Urinary bladder (tissue), 4 donors: ENCODE results near the gene SP1. TPM values are rescaled to one million over a fixed set of nuclear protein-coding genes. Genes with fewer than 3 reads are reported as not detected.
"Not testable (repeated sequence)": the region's sequence is repeated elsewhere in the genome, so short reads cannot be mapped to it uniquely, and the experiment has no call there.

Source experiments
- DNase-seq: peaks from one replicate; pipeline ENCODE4 v3.0.0-alpha.2; 2015; ENCODE audit errors: extremely low spot score
- H3K27ac ChIP-seq: one replicate; pipeline ENCODE4 v1.5.1; 2013; ENCODE audit warnings: low read depth, mild to moderate bottlenecking, moderate library complexity
- H3K36me3 ChIP-seq: one replicate; pipeline ENCODE4 v1.6.1; 2013; ENCODE audit warnings: mild to moderate bottlenecking, moderate library complexity; ENCODE audit not compliant: insufficient read depth
- H3K4me1 ChIP-seq: one replicate; pipeline ENCODE4 v1.6.1; 2013; ENCODE audit warnings: mild to moderate bottlenecking, moderate library complexity; ENCODE audit not compliant: insufficient read depth
- H3K4me3 ChIP-seq: one replicate; pipeline ENCODE4 v1.5.1; 2013; ENCODE audit warnings: low read depth, low read length
- WGBS: extraction: QIAGEN DNeasy Blood & Tissue Kit; methylation state at CpG from one replicate; pipeline ENCODE4 v1.1.7; 2013; 5-methylcytosine and 5-hydroxymethylcytosine counted together
- polyA plus RNA-seq: library from polyadenylated mRNA; stranded (reverse); fragments of 200-250 nt; gene quantifications from one replicate; pipeline ENCODE4 v1.2.3, GENCODE V29; 2013
- total RNA-seq: library from RNA; depleted of rRNA; stranded (reverse); fragments of >200 nt; gene quantifications from one replicate; pipeline ENCODE4 v1.2.3, GENCODE V29; 2014
- donor health status: healthy with polysubstance abuse.
- donor health status: healthy.

SP1 gene
- total and polyA plus RNA-seq, 2 donors = 32.4 to 60.5 TPM

GRCh38 chr12:53428741-53429140 is 48.8 kb downstream of the SP1 start:
- 93% methylated on average over 7 of the region's 7 CpGs for WGBS

GRCh38 chr12:53430116-53430515 is 50.1 kb downstream of the SP1 start:
- no peaks in the 10 kb centered on the region for H3K36me3 ChIP-seq
- DNase-seq = no peak
- 85% methylated on average over 5 of the region's 5 CpGs for WGBS
- no peaks in the 10 kb centered on the region for H3K4me1 ChIP-seq
- no peak overlapping the region for H3K27ac ChIP-seq
- H3K4me3 ChIP-seq = no peak overlapping the region

More at GRCh38 chr12:53428741-53429140, 48.8 kb downstream of the SP1 start:
- no peak for DNase-seq
- no peak overlapping the region for H3K4me3 ChIP-seq
- H3K4me1 ChIP-seq = no peaks in the 10 kb centered on the region
- no peak overlapping the region for H3K27ac ChIP-seq
- no peaks in the 10 kb centered on the region for H3K36me3 ChIP-seq

GRCh38 chr12:53431187-53431586 is 51.2 kb downstream of the SP1 start:
- H3K4me3 ChIP-seq = no peak overlapping the region
- 81% methylated on average over 7 of the region's 7 CpGs for WGBS
- no peak overlapping the region for H3K27ac ChIP-seq
- no peak for DNase-seq
- no peaks in the 10 kb centered on the region for H3K36me3 ChIP-seq
- H3K4me1 ChIP-seq = no peaks in the 10 kb centered on the region

- not testable (repeated sequence) for H3K27ac ChIP-seq, H3K4me3 ChIP-seq, DNase-seq, H3K4me1 ChIP-seq, H3K36me3 ChIP-seq
- WGBS = 97% methylated on average over 9 of the region's 9 CpGs
Observed at GRCh38 chr12:53435326-53435725, 55.4 kb downstream of the SP1 start.

- not testable (repeated sequence) for DNase-seq, H3K4me1 ChIP-seq, H3K27ac ChIP-seq, H3K36me3 ChIP-seq, H3K4me3 ChIP-seq
Observed at GRCh38 chr12:53439582-53439981, 59.6 kb downstream of the SP1 start.

- 1% methylated on average over 31 of the region's 31 CpGs for WGBS
- H3K36me3 ChIP-seq = no peaks in the 10 kb centered on the region
- peaks cover 2% of the 10 kb centered on the region for H3K4me1 ChIP-seq
- H3K27ac ChIP-seq = peak within 1 kb of the TSS; percentile 79
- DNase-seq = peak; percentile 98
- H3K4me3 ChIP-seq = peak within 1 kb of the TSS; percentile 78
Observed at GRCh38 chr12:53441040-53441833, 61.3 kb downstream of the SP1 start, which contains the start of gene PRR13. PRR13 (plus strand) TSS chr12:53441734; CDS start chr12:53442715, 981 bp downstream.

GRCh38 chr12:53443955-53444354 is 64.0 kb downstream of the SP1 start:
- WGBS = 95% methylated on average over 4 of the region's 4 CpGs
- Histone ChIP-seq H3K4me3 (no peak overlapping the region), H3K36me3 (no peaks in the 10 kb centered on the region), H3K4me1 (peaks cover 2% of the 10 kb centered on the region), H3K27ac (no peak overlapping the region)
- no peak for DNase-seq

- not testable (repeated sequence) for H3K4me1 ChIP-seq, H3K36me3 ChIP-seq, DNase-seq, H3K4me3 ChIP-seq, H3K27ac ChIP-seq
- WGBS = 89% methylated on average over 11 of the region's 11 CpGs
Observed at GRCh38 chr12:53444593-53445325, 64.8 kb downstream of the SP1 start.

- 90% methylated on average over 7 of the region's 7 CpGs for WGBS
- H3K4me3 ChIP-seq = no peak overlapping the region
- H3K4me1 ChIP-seq = no peaks in the 10 kb centered on the region
- H3K36me3 ChIP-seq = peaks cover 2% of the 10 kb centered on the region
- DNase-seq = no peak
- H3K27ac ChIP-seq = no peak overlapping the region
Observed at GRCh38 chr12:53450936-53451335, 71.0 kb downstream of the SP1 start.

- peak within 1 kb of the TSS; percentile 93 for H3K27ac ChIP-seq
- under 1% methylated on average over 32 of the region's 32 CpGs for WGBS
- H3K36me3 ChIP-seq = peaks cover 2% of the 10 kb centered on the region
- H3K4me3 ChIP-seq = peak within 1 kb of the TSS; percentile 70
- no peaks in the 10 kb centered on the region for H3K4me1 ChIP-seq
- DNase-seq = peak; percentile 98
Observed at GRCh38 chr12:53451661-53452158, 71.7 kb downstream of the SP1 start, which contains the start of gene PCBP2. PCBP2 (plus strand) TSS chr12:53452102; CDS start chr12:53454801, 2,699 bp downstream.

- peaks cover 2% of the 10 kb centered on the region for H3K36me3 ChIP-seq
- H3K4me1 ChIP-seq = no peaks in the 10 kb centered on the region
- peak; percentile 64 for DNase-seq
- WGBS = under 1% methylated on average over 75 of the region's 82 CpGs
- H3K27ac ChIP-seq = peak overlapping the region; percentile 93
- peak overlapping the region; percentile 70 for H3K4me3 ChIP-seq
Observed at GRCh38 chr12:53452159-53453077, 72.4 kb downstream of the SP1 start.

- H3K4me1 ChIP-seq = no peaks in the 10 kb centered on the region
- no peak overlapping the region for H3K4me3 ChIP-seq
- H3K36me3 ChIP-seq = peaks cover 5% of the 10 kb centered on the region
- no peak overlapping the region for H3K27ac ChIP-seq
- DNase-seq = no peak
- WGBS = 26% methylated on average over 6 of the region's 6 CpGs
Observed at GRCh38 chr12:53453953-53454640, 74.1 kb downstream of the SP1 start.
